ENCODE results near the gene BZW2.

DNA sequence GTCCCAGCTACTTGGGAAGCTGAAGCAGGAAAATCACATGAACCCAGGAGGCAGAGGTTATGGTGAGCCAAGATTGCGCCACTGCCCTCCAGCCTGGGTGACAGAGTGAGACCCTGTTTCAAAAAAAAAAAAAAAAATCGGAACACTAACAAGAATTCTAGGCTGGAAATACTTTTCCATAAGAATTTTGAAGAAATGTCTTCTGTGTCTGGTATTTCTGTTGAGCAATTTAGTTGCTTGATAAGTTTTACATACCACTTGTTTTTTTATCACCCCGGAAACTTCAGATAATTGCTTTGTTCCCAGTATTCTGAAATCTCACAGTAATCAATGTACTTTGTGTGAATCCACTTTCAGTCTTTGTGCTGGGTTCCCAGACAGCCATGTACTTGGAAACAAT is 25.8 kb downstream of the BZW2 start:
- TF ChIP-seq CTCF (IDR thresholded peaks at IDR 0.05) (no peak), POLR2A (IDR thresholded peaks at IDR 0.05) (no peak), EP300 (IDR thresholded peaks at IDR 0.05) (no peak), POLR2AphosphoS5 (IDR thresholded peaks at IDR 0.05) (no peak)

Data from stomach (tissue), 4 donors.